ENCODE measurements around the gene SGSM2. TPM values are rescaled to one million over a fixed set of nuclear protein-coding genes. Genes with fewer than 3 reads are reported as not detected.

Gene SGSM2
- total and polyA plus RNA-seq, 2 of the 8 experiments (the other 6 are each of a cell fraction or from before 2014, with no cell fraction given): 44.5 to 77.7 TPM

GRCh38 chr17:2361010-2361760, 23.9 kb downstream of the SGSM2 start:
- Histone ChIP-seq H3K14ac (ENCODE audit: insufficient read length) (no peak overlapping the region), H3K9me3 (ENCODE audit: insufficient read depth in 2 of 2, low read depth in 1 of 2, low read length in 1 of 2) (no peaks in the 10 kb centered on the region), H4K20me1 (replicated peaks in 1 of 2; ENCODE audit: control insufficient read depth in 1 of 2, insufficient read depth in 2 of 2, low read length in 2 of 2) (peaks cover 2 to 6% of the 10 kb centered on the region in 2 experiments), H4K8ac (ENCODE audit: extremely low read depth, insufficient read depth, low read length) (no peak overlapping the region), H2BK5ac (ENCODE audit: low read depth, low read length) (peak overlapping the region; percentile 24; the same call in 1 of the 2 replicates), H3K9ac (replicated peaks in 1 of 4; ENCODE audit: extremely low read depth in 1 of 4, low read depth in 3 of 4, low read length in 3 of 4) (no peak overlapping the region), H2BK20ac (ENCODE audit: low read length) (no peak overlapping the region), H3K79me1 (ENCODE audit: low read depth, low read length) (no peaks in the 10 kb centered on the region), H2AK5ac (ENCODE audit: low read depth, low read length) (no peak overlapping the region), H3K4ac (replicated peaks; ENCODE audit: insufficient read length, low read depth, low read length) (no peak overlapping the region), H2BK12ac (ENCODE audit: low read depth, low read length) (no peak overlapping the region), H3K27ac (ENCODE audit: low read depth, low read length) (no peak overlapping the region), H3K18ac (ENCODE audit: extremely low read depth, low read length) (no peak overlapping the region), H3K27me3 (replicated peaks in 1 of 4; ENCODE audit: control insufficient read depth in 3 of 4, extremely low read depth in 1 of 4, insufficient read depth in 3 of 4, low read length in 3 of 4) (no peaks in the 10 kb centered on the region), H3K23ac (ENCODE audit: insufficient read length) (no peak overlapping the region), H3K4me1 (replicated peaks in 1 of 4; ENCODE audit: control insufficient read depth in 3 of 4, insufficient read depth in 4 of 4, low read length in 3 of 4) (no peaks in the 10 kb centered on the region; a peak in 2 of 7 replicates), H3K4me2 (ENCODE audit: insufficient read depth in 1 of 2, low read depth in 2 of 2, low read length in 2 of 2) (no peak overlapping the region), H2BK15ac (ENCODE audit: low read length) (no peak overlapping the region), H3K36me3 (ENCODE audit: control insufficient read depth in 2 of 4, insufficient read depth in 4 of 4, low read length in 3 of 4) (peaks cover 0 to 10% (median 6%) of the 10 kb centered on the region in 4 experiments; a peak in 4 of 8 replicates), H4K91ac (replicated peaks; ENCODE audit: insufficient read length, low read length) (no peak overlapping the region), H2AFZ (ENCODE audit: low read length) (no peak overlapping the region), H3K56ac (replicated peaks; ENCODE audit: insufficient read length, low read depth, low read length) (no peak overlapping the region), H4K5ac (ENCODE audit: insufficient read length, low read depth, low read length) (no peak overlapping the region), H3K23me2 (ENCODE audit: low read depth, low read length) (no peaks in the 10 kb centered on the region), H3K79me2 (ENCODE audit: control insufficient read depth in 1 of 2, insufficient read depth in 2 of 2, low read length in 2 of 2) (no peaks in the 10 kb centered on the region), H2BK120ac (replicated peaks; ENCODE audit: low read depth, low read length) (no peak overlapping the region), H3K4me3 (ENCODE audit: extremely low read depth in 1 of 4, insufficient read depth in 2 of 4, low read depth in 3 of 4, low read length in 4 of 4) (no peak overlapping the region)
- WGBS, 2 experiments (ENCODE audit: extremely low coverage in 1 of 2, insufficient coverage in 1 of 2, insufficient read length in 1 of 2, insufficient replicate concordance in 2 of 2, low coverage in 1 of 2, low lambda C conversion rate in 2 of 2, missing lambda C conversion rate in 1 of 2): 91% methylated on average over 21 of the region's 21 CpGs; no CpG with 5 or more reads in 1 of the 2 experiments
- CTCF ChIA-PET (ENCODE audit: partially characterized antibody): interaction anchor here (1.1 to 6.8 kb wide), 9 partner anchors 8 to 116 kb away, joined by 3 to 55 read pairs (median 5); no protein-coding TSS in a partner anchor
- POLR2A ChIA-PET (ENCODE audit: partially characterized antibody): interaction anchor here (0.7 to 2.1 kb wide), 8 partner anchors 9 to 55 kb away, joined by 3 to 13 read pairs (median 5); partner anchors contain the start of gene SGSM2
- TF ChIP-seq SIN3A (conservative IDR thresholded peaks at IDR 0.05 in 1 of 2, IDR thresholded peaks at IDR 0.05 in 1 of 2; ENCODE audit: low read depth in 1 of 2, low read length in 2 of 2) (no peak), JUND (IDR thresholded peaks at IDR 0.05; ENCODE audit: low read length) (no peak), BACH1 (IDR thresholded peaks at IDR 0.05; ENCODE audit: low read length) (no peak), SIX5 (IDR thresholded peaks at IDR 0.05; ENCODE audit: low read depth, low read length) (no peak), BRCA1 (IDR thresholded peaks at IDR 0.05; ENCODE audit: low read depth, low read length) (no peak), CHD2 (IDR thresholded peaks at IDR 0.05; ENCODE audit: low read length) (no peak), POLR2A (IDR thresholded peaks at IDR 0.05; ENCODE audit: control extremely low read depth in 1 of 2, low read depth in 2 of 2, low read length in 2 of 2) (no peak), NANOG (IDR thresholded peaks at IDR 0.05; ENCODE audit: insufficient read depth, low read depth, low read length, poor library complexity, severe bottlenecking) (no peak), TBP (IDR thresholded peaks at IDR 0.05; ENCODE audit: low read depth, low read length) (no peak), BCL11A (IDR thresholded peaks at IDR 0.05; ENCODE audit: low read depth in 2 of 2, low read length in 2 of 2) (no peak), HDAC2 (IDR thresholded peaks at IDR 0.05; ENCODE audit: borderline replicate concordance in 1 of 2, low read depth in 2 of 2, low read length in 2 of 2) (no peak)
- TF ChIP-seq, protein P1, sequence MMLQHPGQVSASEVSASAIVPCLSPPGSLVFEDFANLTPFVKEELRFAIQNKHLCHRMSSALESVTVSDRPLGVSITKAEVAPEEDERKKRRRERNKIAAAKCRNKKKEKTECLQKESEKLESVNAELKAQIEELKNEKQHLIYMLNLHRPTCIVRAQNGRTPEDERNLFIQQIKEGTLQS (IDR thresholded peaks at IDR 0.05; ENCODE audit: insufficient read depth, low read depth, low read length): no peak
- no peak for FAIRE-seq
- no peak for DNase-seq (ENCODE audit: low read depth in 1 of 2, low spot score in 2 of 2)

Data from H1 (cell line).